H1 (cell line): Measurements from ENCODE around the gene GRIA1. TPM values are rescaled to one million over a fixed set of nuclear protein-coding genes. Genes with fewer than 3 reads are reported as not detected.

Experiments used
- BRCA1 ChIP-seq: IDR thresholded peaks from 2 replicates; pipeline ENCODE4 v1.6.1; 2012; ENCODE audit warnings: low read depth, low read length, improper control_type of control experiment
- HDAC2 ChIP-seq, 2 experiments: fragments of 300-600 bp in 1 of 2; sonication (generic) in 1 of 2; IDR thresholded peaks; 2 replicates each; pipeline ENCODE4 v1.6.1; 2011 to 2012; ENCODE audit warnings: low read depth in 2 of 2, low read length in 2 of 2, mild to moderate bottlenecking in 2 of 2, moderate library complexity in 2 of 2, borderline replicate concordance in 1 of 2, inconsistent platforms in 1 of 2
- NANOG ChIP-seq: IDR thresholded peaks from 2 replicates; pipeline ENCODE4 v1.6.1; 2011; ENCODE audit warnings: low read length, low read depth, mild to moderate bottlenecking, inconsistent platforms; ENCODE audit not compliant: insufficient read depth, poor library complexity, severe bottlenecking
- SIX5 ChIP-seq: IDR thresholded peaks from 2 replicates; pipeline ENCODE4 v1.6.1; 2011; ENCODE audit warnings: mild to moderate bottlenecking, low read depth, low read length
- SP1 ChIP-seq: IDR thresholded peaks from 2 replicates; pipeline ENCODE4 v1.6.1; 2011; ENCODE audit warnings: low read depth, low read length
- polyA plus RNA-seq, 7 experiments: library from polyadenylated mRNA; depleted of rRNA in 3 of 7; stranded (reverse) in 5 of 7; unstranded in 2 of 7; fragments of >200 nt in 5 of 7; fragments of 200-250 nt in 2 of 7; gene quantifications; 1 replicate in 5 of 7; 2 replicates in 1 of 7; 4 replicates in 1 of 7; pipeline versions ENCODE4 v1.2.1 to v1.2.3, GENCODE V29; 2011 to 2013; ENCODE audit warnings: missing spikeins in 2 of 7, mixed read lengths in 2 of 7
- total RNA-seq: library from RNA; stranded (reverse); fragmentation: NEBNext Ultra II Directional; extraction: Animal tissue kit (Norgen Biotek cat#: 25700); gene quantifications from 2 replicates; pipeline ENCODE4 v1.2.1, GENCODE V29; 2021

Gene GRIA1
- total and polyA plus RNA-seq, 2 of the 8 experiments (the other 6 are each of a cell fraction or from before 2014, with no cell fraction given), result 0.97 to 2.5 TPM

GRCh38 chr5:153714798-153715197 is 224.3 kb downstream of the GRIA1 start (continued):
- TF ChIP-seq NANOG (no peak), SP1 (no peak), SIX5 (no peak), HDAC2 (IDR thresholded peaks at IDR 0.05; ENCODE audit: borderline replicate concordance in 1 of 2, low read depth in 2 of 2, low read length in 2 of 2) (no peak), BRCA1 (no peak)
